Measurements from ENCODE around the gene AATF.
A peak's percentile ranks its signal among the peaks of the same experiment; 100 is the strongest.

Gene AATF

DNA sequence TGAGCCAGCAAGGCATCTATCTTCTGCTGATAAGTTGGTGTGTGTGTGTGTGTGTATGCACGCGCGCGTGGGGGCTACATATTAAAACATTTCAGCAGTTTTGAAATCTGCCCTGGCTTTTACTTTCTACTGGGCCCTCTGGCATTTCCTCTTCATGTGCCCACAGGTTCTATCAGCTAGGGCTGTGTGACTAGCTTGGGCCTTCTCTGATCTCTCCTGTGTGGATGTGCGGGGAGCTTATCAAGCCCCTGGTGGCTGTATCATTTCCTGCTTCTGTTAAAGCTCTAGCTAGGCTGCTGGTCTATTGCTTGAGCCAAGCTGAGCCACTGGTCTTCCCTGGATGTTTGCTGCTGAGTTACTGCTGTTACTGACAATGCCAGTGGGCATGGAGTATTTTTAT, 132.5 kb downstream of the AATF start:
- DNase-seq (ENCODE audit: low read depth in 2 of 2): no peak

GRCh38 chr17:37082311-37082860, 133.6 kb downstream of the AATF start:
- no peak for DNase-seq (ENCODE audit: low read depth in 2 of 2)

DNA sequence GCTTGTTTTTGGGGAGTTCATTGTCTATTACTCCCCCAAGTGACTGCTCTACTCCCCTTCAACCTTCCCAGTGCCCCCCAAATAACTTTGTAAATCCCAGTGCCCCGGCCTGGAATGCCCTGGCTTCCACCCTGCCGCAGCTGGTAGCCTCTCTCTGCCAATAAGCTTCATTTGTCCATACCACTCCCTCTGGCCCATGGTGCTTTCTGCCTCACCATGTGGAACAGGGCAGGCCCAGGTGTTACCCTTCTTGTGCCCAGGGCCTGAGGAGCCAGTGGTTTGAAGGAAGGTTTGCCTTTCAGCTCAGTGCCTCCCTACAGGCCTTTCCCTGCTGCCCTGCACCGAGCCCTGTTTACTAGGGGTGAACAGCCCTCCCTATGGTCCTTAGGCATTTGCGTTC, 134.2 kb downstream of the AATF start:
- DNase-seq (ENCODE audit: low read depth in 2 of 2): no peak

GRCh38 chr17:37083456-37083855, 134.7 kb downstream of the AATF start:
- DNase-seq (ENCODE audit: low read depth in 2 of 2): no peak

DNA sequence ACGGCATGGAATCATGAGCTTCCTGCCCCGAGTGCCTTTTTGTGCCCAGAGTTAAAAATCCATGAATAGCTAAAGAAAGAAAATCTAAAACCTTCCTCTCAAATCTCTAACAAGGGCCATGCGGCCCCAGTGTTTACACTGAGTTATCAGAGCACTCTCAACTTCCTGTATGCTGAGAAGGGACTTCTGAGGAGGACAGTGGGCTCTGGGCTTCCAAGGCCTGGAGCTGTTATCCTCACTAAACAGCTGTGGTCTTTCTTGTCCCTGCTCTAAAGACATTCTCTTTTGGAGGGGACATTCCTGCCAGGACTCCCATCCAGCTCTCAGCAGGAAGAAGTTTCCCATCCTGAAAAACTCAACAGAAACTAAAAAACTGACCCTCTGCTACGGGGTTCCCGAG, 135.6 kb downstream of the AATF start:
- no peak for DNase-seq (ENCODE audit: low read depth in 2 of 2)

GRCh38 chr17:37086334-37086733, 137.6 kb downstream of the AATF start:
- DNase-seq (ENCODE audit: low read depth in 2 of 2): no peak

- no peak for DNase-seq (ENCODE audit: low read depth in 2 of 2)
Measured at GRCh38 chr17:37086948-37087347, 138.2 kb downstream of the AATF start.

DNA sequence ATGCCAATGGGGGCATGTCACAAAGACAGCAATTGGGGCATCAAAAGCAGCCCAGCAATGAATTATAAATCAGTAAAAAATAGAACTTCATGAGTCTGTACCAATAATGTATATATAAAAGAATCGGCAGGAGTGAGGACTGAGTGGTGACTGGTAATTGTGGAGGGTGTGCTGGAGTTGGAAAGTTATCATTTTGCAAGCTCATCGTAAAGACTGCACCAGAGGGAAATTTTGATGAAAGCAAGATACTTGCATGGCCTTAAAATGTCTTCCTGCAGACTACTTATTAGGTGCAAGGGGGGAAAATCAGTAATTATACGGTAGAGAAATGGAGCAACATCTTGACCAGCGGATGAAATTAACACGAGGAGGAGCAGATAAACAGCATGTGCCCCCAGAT, 138.9 kb downstream of the AATF start:
- no peak for DNase-seq (ENCODE audit: low read depth in 2 of 2)

GRCh38 chr17:37088459-37088858, 139.7 kb downstream of the AATF start:
- DNase-seq (ENCODE audit: low read depth in 2 of 2): no peak

DNA sequence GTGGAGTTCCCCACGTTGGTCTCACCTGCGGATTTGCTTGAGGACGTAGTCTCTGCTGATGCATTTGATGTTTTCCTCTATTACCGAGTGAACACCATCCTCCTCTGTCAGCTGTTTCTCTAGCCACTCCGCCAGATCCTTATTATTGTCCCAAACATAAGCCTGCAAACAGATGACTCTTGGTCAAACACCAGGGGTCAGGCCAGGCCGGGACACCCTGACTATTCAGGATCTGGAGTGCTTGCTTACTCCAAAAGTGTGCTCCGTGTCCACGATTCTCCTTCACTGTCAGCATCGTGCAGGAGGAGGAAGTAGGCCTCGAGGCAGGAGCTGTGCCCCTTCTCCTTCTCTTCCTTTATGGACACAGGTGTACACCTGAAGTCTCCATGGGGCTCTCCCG, 140.2 kb downstream of the AATF start:
- no peak for DNase-seq (ENCODE audit: low read depth in 2 of 2)

DNA sequence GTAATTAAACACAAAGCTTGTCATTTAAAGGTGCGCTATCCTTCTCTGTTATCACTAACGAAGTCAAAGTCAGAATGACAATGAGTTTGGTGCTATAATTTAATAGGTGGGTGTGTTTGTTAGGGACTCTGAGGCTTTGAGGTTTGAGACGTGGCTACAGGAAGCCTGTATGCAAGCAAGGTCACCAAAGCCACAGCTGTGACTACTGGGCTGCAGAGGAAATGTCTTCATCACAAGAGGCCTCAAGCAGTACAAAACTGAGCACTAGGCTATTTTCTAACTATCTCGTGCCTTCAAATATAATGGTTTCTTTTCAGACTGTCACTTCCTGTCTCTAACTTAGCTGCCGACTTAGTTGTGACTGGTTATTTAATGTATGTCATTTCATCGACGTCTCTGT, 141.2 kb downstream of the AATF start:
- peak in 1 of 2 donors; percentile 10 for DNase-seq (ENCODE audit: low read depth in 2 of 2)

DNA sequence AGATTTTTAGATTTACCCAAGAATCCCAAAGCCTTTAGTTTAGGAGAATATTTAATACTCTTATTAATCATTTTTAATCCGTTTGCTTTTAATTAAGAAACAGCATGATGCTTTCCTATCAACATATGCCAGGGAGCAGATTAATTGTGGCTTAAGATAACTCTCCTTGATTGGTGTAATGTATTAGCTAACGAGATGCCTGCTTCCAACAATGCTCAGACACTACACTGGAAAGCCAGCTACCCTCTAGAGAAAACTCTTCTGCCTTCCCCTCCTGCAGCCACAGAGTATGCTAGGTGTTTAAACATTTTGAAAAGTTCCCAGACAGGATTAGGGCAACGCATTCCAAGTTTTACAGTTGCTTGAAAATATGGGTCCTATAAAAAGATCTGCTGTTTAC, 142.2 kb downstream of the AATF start:
- no peak for DNase-seq (ENCODE audit: low read depth in 2 of 2)

GRCh38 chr17:37092071-37092470, 143.3 kb downstream of the AATF start:
- no peak for DNase-seq (ENCODE audit: low read depth in 2 of 2)

GRCh38 chr17:37092701-37093100, 143.9 kb downstream of the AATF start:
- no peak for DNase-seq (ENCODE audit: low read depth in 2 of 2)

GRCh38 chr17:37094391-37094790, 145.6 kb downstream of the AATF start:
- no peak for DNase-seq (ENCODE audit: low read depth in 2 of 2)

GRCh38 chr17:37096071-37096470, 147.3 kb downstream of the AATF start:
- DNase-seq (ENCODE audit: low read depth in 2 of 2): no peak

DNA sequence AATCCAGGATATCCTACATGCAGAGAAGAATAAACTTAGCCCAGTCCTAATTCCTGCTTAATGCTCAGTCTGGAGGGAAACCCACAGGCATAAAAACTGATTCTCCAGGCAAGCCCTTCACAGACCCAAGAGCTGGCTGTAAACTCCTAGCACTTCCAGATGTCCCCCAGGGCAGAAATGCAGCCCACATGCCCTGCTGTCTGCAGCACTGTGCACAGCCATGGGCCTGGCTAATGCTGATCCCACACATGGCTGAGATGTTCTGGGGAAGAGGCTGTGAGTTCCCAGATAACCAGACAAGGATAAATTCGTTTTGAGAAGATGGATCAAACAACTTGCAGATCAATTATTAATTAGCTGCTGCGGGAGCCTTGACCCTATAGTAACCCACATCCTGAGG, 148.4 kb downstream of the AATF start:
- no peak for DNase-seq (ENCODE audit: low read depth in 2 of 2)

- DNase-seq (ENCODE audit: low read depth in 2 of 2): no peak
Measured at GRCh38 chr17:37098152-37098551, 149.4 kb downstream of the AATF start.

- no peak for DNase-seq (ENCODE audit: low read depth in 2 of 2)
Measured at GRCh38 chr17:37098910-37099664, 150.3 kb downstream of the AATF start.

- no peak for DNase-seq (ENCODE audit: low read depth in 2 of 2)
Measured at GRCh38 chr17:37100231-37100630, 151.5 kb downstream of the AATF start.

DNA sequence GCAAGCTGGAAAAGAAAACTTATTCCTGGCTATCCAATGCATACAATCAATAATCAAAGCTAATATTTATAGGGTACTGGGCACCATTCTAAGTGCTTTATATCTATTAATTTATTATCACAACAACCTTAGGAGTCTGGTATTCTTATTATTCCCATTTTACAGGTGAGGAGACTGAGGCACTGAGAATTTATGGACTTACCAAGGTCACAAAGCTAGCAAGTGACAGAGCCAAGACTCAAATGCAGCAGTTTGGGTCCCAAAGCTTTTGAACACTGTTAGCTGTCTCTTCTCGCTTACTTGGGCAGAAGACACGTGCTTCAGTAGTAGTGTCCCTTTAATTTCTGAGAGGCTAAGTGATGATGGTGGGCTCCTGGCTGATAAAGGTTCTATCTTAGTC, 152.6 kb downstream of the AATF start:
- no peak for DNase-seq (ENCODE audit: low read depth in 2 of 2)

DNA sequence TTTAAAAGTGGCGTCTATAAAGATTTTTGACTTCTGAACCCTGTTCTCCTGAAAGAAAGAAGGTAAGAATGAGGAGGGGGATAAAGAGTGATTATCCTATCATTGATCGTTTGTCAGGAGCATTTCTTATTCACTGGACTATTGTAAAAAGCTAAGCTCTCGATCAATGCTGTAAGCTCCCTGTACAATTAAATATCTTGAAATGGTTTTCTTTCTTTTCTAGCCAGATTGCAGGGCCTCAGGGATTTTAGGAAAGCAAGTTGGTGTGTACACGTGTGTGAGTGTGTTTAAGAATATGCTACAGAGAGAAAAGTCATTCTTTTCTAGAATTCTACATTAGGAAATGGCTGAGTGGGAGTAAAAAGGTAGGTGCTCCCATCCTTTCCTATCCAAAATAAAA, 154.5 kb downstream of the AATF start:
- no peak for DNase-seq (ENCODE audit: low read depth in 2 of 2)

GRCh38 chr17:37106049-37106448, 157.3 kb downstream of the AATF start:
- DNase-seq (ENCODE audit: low read depth in 2 of 2): no peak
